Vagina (tissue), 2 donors: ENCODE data around the gene PPOX.

Experiments
- POLR2AphosphoS5 ChIP-seq, 2 donors: sonication (generic); formaldehyde crosslinking; IDR thresholded peaks; one replicate each; pipeline ENCODE4 v1.9.0; 2017; ENCODE audit warnings: antibody characterized with exemption in 2 of 2, mild to moderate bottlenecking in 2 of 2, low read depth in 1 of 2; ENCODE audit not compliant: insufficient read depth in 1 of 2
- TF ChIP-seq, protein P1 (sequence below), 3 experiments: fragments of 450-650 bp in 2 of 3; fragments of 200-600 bp in 1 of 3; sonication (generic) in 1 of 3; IDR thresholded peaks; one replicate each; pipeline ENCODE4 v1.5.1; 2017 to 2019; ENCODE audit warnings: antibody characterized with exemption in 3 of 3, mild to moderate bottlenecking in 2 of 3, moderate library complexity in 2 of 3

DNA sequence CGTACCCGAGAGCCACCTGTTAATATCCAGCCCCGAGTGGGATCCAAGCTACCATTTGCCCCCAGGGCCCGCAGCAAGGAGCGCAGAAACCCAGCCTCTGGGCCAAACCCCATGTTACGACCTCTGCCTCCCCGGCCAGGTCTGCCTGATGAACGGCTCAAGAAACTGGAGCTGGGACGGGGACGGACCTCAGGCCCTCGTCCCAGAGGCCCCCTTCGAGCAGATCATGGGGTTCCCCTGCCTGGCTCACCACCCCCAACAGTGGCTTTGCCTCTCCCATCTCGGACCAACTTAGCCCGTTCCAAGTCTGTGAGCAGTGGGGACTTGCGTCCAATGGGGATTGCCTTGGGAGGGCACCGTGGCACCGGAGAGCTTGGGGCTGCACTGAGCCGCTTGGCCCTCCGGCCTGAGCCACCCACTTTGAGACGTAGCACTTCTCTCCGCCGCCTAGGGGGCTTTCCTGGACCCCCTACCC lies 5.5 kb upstream of the PPOX start:
- no peak for TF ChIP-seq POLR2AphosphoS5 (IDR thresholded peaks at IDR 0.05; ENCODE audit: insufficient read depth in 1 of 2, low read depth in 1 of 2)
- TF ChIP-seq, protein P1, sequence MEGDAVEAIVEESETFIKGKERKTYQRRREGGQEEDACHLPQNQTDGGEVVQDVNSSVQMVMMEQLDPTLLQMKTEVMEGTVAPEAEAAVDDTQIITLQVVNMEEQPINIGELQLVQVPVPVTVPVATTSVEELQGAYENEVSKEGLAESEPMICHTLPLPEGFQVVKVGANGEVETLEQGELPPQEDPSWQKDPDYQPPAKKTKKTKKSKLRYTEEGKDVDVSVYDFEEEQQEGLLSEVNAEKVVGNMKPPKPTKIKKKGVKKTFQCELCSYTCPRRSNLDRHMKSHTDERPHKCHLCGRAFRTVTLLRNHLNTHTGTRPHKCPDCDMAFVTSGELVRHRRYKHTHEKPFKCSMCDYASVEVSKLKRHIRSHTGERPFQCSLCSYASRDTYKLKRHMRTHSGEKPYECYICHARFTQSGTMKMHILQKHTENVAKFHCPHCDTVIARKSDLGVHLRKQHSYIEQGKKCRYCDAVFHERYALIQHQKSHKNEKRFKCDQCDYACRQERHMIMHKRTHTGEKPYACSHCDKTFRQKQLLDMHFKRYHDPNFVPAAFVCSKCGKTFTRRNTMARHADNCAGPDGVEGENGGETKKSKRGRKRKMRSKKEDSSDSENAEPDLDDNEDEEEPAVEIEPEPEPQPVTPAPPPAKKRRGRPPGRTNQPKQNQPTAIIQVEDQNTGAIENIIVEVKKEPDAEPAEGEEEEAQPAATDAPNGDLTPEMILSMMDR (IDR thresholded peaks at IDR 0.05): no peak
